ENCODE data around the gene ZNF74. TPM values are rescaled to one million over a fixed set of nuclear protein-coding genes. Genes with fewer than 3 reads are reported as not detected.

The ZNF74 gene
- polyA plus RNA-seq, 1 donor from 2014 or later: 75.6 TPM

- H3K79me2 ChIP-seq (replicated peaks; ENCODE audit: insufficient read depth, low read length): no peaks in the 10 kb centered on the region
- H3K4me3 ChIP-seq (ENCODE audit: low read length): no peak overlapping the region
- H2AFZ ChIP-seq (ENCODE audit: low read depth, low read length): no peak overlapping the region
- H3K27me3 ChIP-seq (ENCODE audit: insufficient read depth, low read depth, low read length): no peaks in the 10 kb centered on the region
- H3K36me3 ChIP-seq (ENCODE audit: insufficient read depth, low read length): no peaks in the 10 kb centered on the region
- no peak overlapping the region for H3K27ac ChIP-seq (ENCODE audit: low read length)
- H3K4me2 ChIP-seq (ENCODE audit: low read length): no peak overlapping the region
- H3F3A ChIP-seq (ENCODE audit: insufficient read depth, low read length, poor library complexity, severe bottlenecking): no peaks in the 10 kb centered on the region
- H3K9me2 ChIP-seq (ENCODE audit: insufficient read depth, low read length): no peaks in the 10 kb centered on the region
- no peaks in the 10 kb centered on the region for H3K9me3 ChIP-seq (ENCODE audit: low read length)
- TF ChIP-seq TAF1 (IDR thresholded peaks at IDR 0.05; ENCODE audit: low read depth): no peak
- TF ChIP-seq RAD21 (conservative IDR thresholded peaks at IDR 0.05): no peak
- no peak for TF ChIP-seq POLR2AphosphoS5 (IDR thresholded peaks at IDR 0.05)
- no peak for TF ChIP-seq MXI1 (conservative IDR thresholded peaks at IDR 0.05; ENCODE audit: poor library complexity, severe bottlenecking)
- TF ChIP-seq REST (IDR thresholded peaks at IDR 0.05; ENCODE audit: borderline replicate concordance): no peak
- no peak for TF ChIP-seq EZH2 (IDR thresholded peaks at IDR 0.05; ENCODE audit: borderline replicate concordance, insufficient read depth, low read length, poor library complexity, severe bottlenecking)
- no peak for TF ChIP-seq CTCF (IDR thresholded peaks at IDR 0.05; ENCODE audit: poor library complexity, severe bottlenecking)
- TF ChIP-seq EP300 (conservative IDR thresholded peaks at IDR 0.05; ENCODE audit: poor library complexity, severe bottlenecking): no peak
- H3K9ac ChIP-seq (ENCODE audit: low read length): no peak overlapping the region
- H4K20me1 ChIP-seq (ENCODE audit: insufficient read depth): no peaks in the 10 kb centered on the region
These were observed 52.5 kb downstream of the ZNF74 start for GRCh38 chr22:20446383-20446970.

- no peak overlapping the region for H3K4me2 ChIP-seq (ENCODE audit: low read length)
- no peak overlapping the region for H3K9ac ChIP-seq (ENCODE audit: low read length)
- H3K79me2 ChIP-seq (replicated peaks; ENCODE audit: insufficient read depth, low read length): no peaks in the 10 kb centered on the region
- H4K20me1 ChIP-seq (ENCODE audit: insufficient read depth): no peaks in the 10 kb centered on the region
- H3K27me3 ChIP-seq (ENCODE audit: insufficient read depth, low read depth, low read length): no peaks in the 10 kb centered on the region
- no peak overlapping the region for H3K4me3 ChIP-seq (ENCODE audit: low read length)
- TF ChIP-seq RAD21 (conservative IDR thresholded peaks at IDR 0.05) (no peak), POLR2AphosphoS5 (IDR thresholded peaks at IDR 0.05) (no peak)
- H3K9me2 ChIP-seq (ENCODE audit: insufficient read depth, low read length): no peaks in the 10 kb centered on the region
- H2AFZ ChIP-seq (ENCODE audit: low read depth, low read length): no peak overlapping the region
- H3K9me3 ChIP-seq (ENCODE audit: low read length): no peaks in the 10 kb centered on the region
- H3K36me3 ChIP-seq (ENCODE audit: insufficient read depth, low read length): no peaks in the 10 kb centered on the region
- H3F3A ChIP-seq (ENCODE audit: insufficient read depth, low read length, poor library complexity, severe bottlenecking): no peaks in the 10 kb centered on the region
- no peak overlapping the region for H3K27ac ChIP-seq (ENCODE audit: low read length)
These were observed 54.7 kb downstream of the ZNF74 start for GRCh38 chr22:20448630-20449029.

All from neural cell (in vitro differentiated cells).